ENCODE results near the gene PLAGL1. TPM values are rescaled to one million over a fixed set of nuclear protein-coding genes. Genes with fewer than 3 reads are reported as not detected.
"Not testable (repeated sequence)": the region's sequence is repeated elsewhere in the genome, so short reads cannot be mapped to it uniquely, and the experiment has no call there.

Gene PLAGL1
- total RNA-seq, 1 donor from 2014 or later: 5.8 TPM

GRCh38 chr6:143941852-143942627 is 66.0 kb downstream of the PLAGL1 start:
- intact Hi-C loops (cut with micrococcal nuclease): loop anchor here (2.0 to 10.0 kb wide), 5 partner anchors 99 to 1693 kb away; partner anchors contain the start of genes FUCA2, LTV1 and STX11

- intact Hi-C loops (cut with micrococcal nuclease): loop anchor here (1.0 to 10.0 kb wide), 12 partner anchors 73 to 1695 kb away; partner anchors contain the start of genes FUCA2, LTV1, SF3B5 and STX11
These were observed 68.0 kb downstream of the PLAGL1 start for GRCh38 chr6:143940011-143940597.

GRCh38 chr6:143939364-143939763 is 68.7 kb downstream of the PLAGL1 start:
- intact Hi-C loops (cut with micrococcal nuclease): no loop called here

GRCh38 chr6:143937668-143937970 is 70.4 kb downstream of the PLAGL1 start:
- intact Hi-C loops (cut with micrococcal nuclease): no loop called here

GRCh38 chr6:143936778-143937667 is 71.0 kb downstream of the PLAGL1 start:
- intact Hi-C loops (cut with micrococcal nuclease): no loop called here

- intact Hi-C loops (cut with micrococcal nuclease): no loop called here
These were observed 71.7 kb downstream of the PLAGL1 start for GRCh38 chr6:143936347-143936746.

GRCh38 chr6:143934867-143935266 is 73.2 kb downstream of the PLAGL1 start:
- intact Hi-C loops (cut with micrococcal nuclease): no loop called here

- intact Hi-C loops (cut with micrococcal nuclease): no loop called here
These were observed 73.7 kb downstream of the PLAGL1 start for GRCh38 chr6:143934331-143934730.

- intact Hi-C loops (cut with micrococcal nuclease): no loop called here
These were observed 78.1 kb downstream of the PLAGL1 start for GRCh38 chr6:143929975-143930374.

GRCh38 chr6:143928853-143929252 is 79.2 kb downstream of the PLAGL1 start:
- intact Hi-C loops (cut with micrococcal nuclease): no loop called here

GRCh38 chr6:143917026-143917425 is 91.0 kb downstream of the PLAGL1 start:
- intact Hi-C loops (cut with micrococcal nuclease): not testable (repeated sequence)

- intact Hi-C loops (cut with micrococcal nuclease): no loop called here
These were observed 95.4 kb downstream of the PLAGL1 start for GRCh38 chr6:143912671-143913070.

- intact Hi-C loops (cut with micrococcal nuclease): no loop called here
These were observed 97.0 kb downstream of the PLAGL1 start for GRCh38 chr6:143911028-143911427.

- intact Hi-C loops (cut with micrococcal nuclease): no loop called here
These were observed 105.2 kb downstream of the PLAGL1 start for GRCh38 chr6:143902827-143903226.

- intact Hi-C loops (cut with micrococcal nuclease): no loop called here
These were observed 105.9 kb downstream of the PLAGL1 start for GRCh38 chr6:143901885-143902750.

GRCh38 chr6:143900358-143900757 is 107.7 kb downstream of the PLAGL1 start:
- intact Hi-C loops (cut with micrococcal nuclease): no loop called here

- intact Hi-C loops (cut with micrococcal nuclease): no loop called here
These were observed 111.8 kb downstream of the PLAGL1 start for GRCh38 chr6:143896126-143896860.

GRCh38 chr6:143894655-143895054 is 113.4 kb downstream of the PLAGL1 start:
- intact Hi-C loops (cut with micrococcal nuclease): no loop called here

Data from T-helper 1 cell treated with Interleukin-12 subunit alpha and Interleukin-12 subunit beta and Interleukin-4 antibody, amounts not matched to agents 30 ng/mL and 1 ng/mL, for 36 hours (primary cell).